ENCODE data around the gene ZNF638.
A peak's percentile ranks its signal among the peaks of the same experiment; 100 is the strongest.

- 0 out of 2 replicates have a peak, but pooled peaks have one; percentile 2 for TF ChIP-seq CTCF (conservative IDR thresholded peaks at IDR 0.05)
- no peak for TF ChIP-seq ZFX (IDR thresholded peaks at IDR 0.05)
These were observed 135.7 kb downstream of the ZNF638 start for GRCh38 chr2:71467180-71467815.

Measured in C4-2B (cell line).